ENCODE results near the gene DIS3L. TPM values are rescaled to one million over a fixed set of nuclear protein-coding genes. Genes with fewer than 3 reads are reported as not detected.

DIS3L gene
- total RNA-seq, 4 donors from 2014 or later, result 12.5 to 34.0 (median 20.6) TPM

- Histone ChIP-seq H3K36me3 (peaks cover 5 to 97% (median 24%) of the 10 kb centered on the region in 3 donors), H3K9me3 (no peaks in the 10 kb centered on the region), H3K4me3 (no peak overlapping the region), H3K27me3 (no peaks in the 10 kb centered on the region), H3K27ac (no peak overlapping the region), H3K4me1 (no peaks in the 10 kb centered on the region)
- intact Hi-C loops (cut with DNase I), result no loop called here
- no peak for TF ChIP-seq POLR2A (IDR thresholded peaks at IDR 0.05)
- TF ChIP-seq CTCF (IDR thresholded peaks at IDR 0.05), result no peak
- WGBS, 2 donors, result 83 to 86% methylated on average over 3 of the region's 3 CpGs
- no peak for DNase-seq
Observed at GRCh38 chr15:66309828-66310227, 16.5 kb downstream of the DIS3L start.

- peaks cover 5 to 100% (median 24%) of the 10 kb centered on the region in 3 donors for H3K36me3 ChIP-seq
- no peaks in the 10 kb centered on the region for H3K27me3 ChIP-seq
- no peak for DNase-seq
- no peak overlapping the region for H3K4me3 ChIP-seq
- TF ChIP-seq POLR2A (IDR thresholded peaks at IDR 0.05) (no peak), CTCF (IDR thresholded peaks at IDR 0.05) (no peak)
- no peaks in the 10 kb centered on the region for H3K4me1 ChIP-seq
- H3K9me3 ChIP-seq, result no peaks in the 10 kb centered on the region
- no peak overlapping the region for H3K27ac ChIP-seq
- intact Hi-C loops (cut with DNase I), result no loop called here
- 78 to 95% methylated on average over 1 to 2 of the region's 2 CpGs for WGBS, 2 donors
Observed at GRCh38 chr15:66310786-66311185, 17.4 kb downstream of the DIS3L start.

DNA sequence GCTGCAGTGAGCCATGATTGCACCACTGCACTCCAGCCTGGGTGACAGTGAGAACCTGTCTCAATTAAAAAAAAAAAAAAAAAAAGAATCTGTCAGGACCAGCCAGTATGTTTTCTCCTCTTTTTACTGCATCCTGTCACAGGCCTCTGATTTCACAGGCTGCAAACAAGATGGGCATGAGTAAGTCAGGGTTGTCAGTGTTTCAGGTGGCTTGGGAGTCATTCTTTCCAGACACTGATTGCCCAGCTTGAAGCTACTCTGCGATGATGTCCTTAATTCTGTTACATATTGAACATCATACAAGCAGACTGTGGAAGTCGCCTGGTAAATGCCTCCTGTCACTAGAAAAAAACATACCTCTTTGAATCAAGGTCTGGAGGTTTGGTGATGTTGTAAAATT lies 18.8 kb downstream of the DIS3L start:
- TF ChIP-seq POLR2A (IDR thresholded peaks at IDR 0.05) (no peak), CTCF (IDR thresholded peaks at IDR 0.05) (no peak)
- H3K27ac ChIP-seq, result no peak overlapping the region
- WGBS, 2 donors, result 95 to 100% methylated on average over 2 of the region's 2 CpGs
- no peaks in the 10 kb centered on the region for H3K27me3 ChIP-seq
- H3K9me3 ChIP-seq, result no peaks in the 10 kb centered on the region
- H3K36me3 ChIP-seq, result peaks cover 5 to 100% (median 24%) of the 10 kb centered on the region in 3 donors
- no peaks in the 10 kb centered on the region for H3K4me1 ChIP-seq
- H3K4me3 ChIP-seq, result no peak overlapping the region
- no peak for DNase-seq
- intact Hi-C loops (cut with DNase I), result no loop called here

- Histone ChIP-seq H3K4me1 (no peaks in the 10 kb centered on the region), H3K27ac (no peak overlapping the region), H3K4me3 (no peak overlapping the region), H3K36me3 (peaks cover 6 to 100% (median 15%) of the 10 kb centered on the region in 3 donors), H3K9me3 (no peaks in the 10 kb centered on the region), H3K27me3 (no peaks in the 10 kb centered on the region)
- intact Hi-C loops (cut with DNase I), result no loop called here
- WGBS, 2 donors, result 83 to 84% methylated on average over 12 of the region's 12 CpGs
- no peak for DNase-seq
- TF ChIP-seq POLR2A (IDR thresholded peaks at IDR 0.05) (no peak), CTCF (IDR thresholded peaks at IDR 0.05) (no peak)
Observed at GRCh38 chr15:66323312-66323928, 30.1 kb downstream of the DIS3L start.

DNA sequence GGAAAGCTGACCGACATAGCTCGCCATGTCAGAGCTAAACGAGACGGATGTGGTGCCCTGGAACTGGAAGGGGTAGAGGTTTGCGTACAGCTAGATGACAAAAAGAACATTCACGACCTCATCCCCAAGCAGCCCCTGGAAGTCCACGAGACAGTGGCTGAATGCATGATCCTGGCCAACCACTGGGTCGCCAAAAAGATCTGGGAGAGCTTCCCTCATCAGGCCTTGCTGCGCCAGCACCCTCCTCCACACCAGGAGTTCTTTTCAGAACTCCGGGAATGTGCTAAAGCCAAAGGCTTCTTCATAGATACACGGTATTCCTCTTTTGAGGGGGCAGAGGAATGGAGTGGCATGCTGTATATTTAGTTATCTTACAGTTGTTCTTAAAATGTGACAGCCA lies 32.7 kb downstream of the DIS3L start:
- intact Hi-C loops (cut with DNase I), result no loop called here
- Histone ChIP-seq H3K27me3 (no peaks in the 10 kb centered on the region), H3K4me3 (no peak overlapping the region), H3K36me3 (peaks cover 10 to 100% (median 38%) of the 10 kb centered on the region in 3 donors), H3K27ac (no peak overlapping the region), H3K4me1 (no peaks in the 10 kb centered on the region), H3K9me3 (no peaks in the 10 kb centered on the region)
- no peak for DNase-seq
- WGBS, 2 donors, result 89 to 92% methylated on average over 11 of the region's 11 CpGs
- no peak for TF ChIP-seq CTCF (IDR thresholded peaks at IDR 0.05)
- TF ChIP-seq POLR2A (IDR thresholded peaks at IDR 0.05), result no peak

All from esophagus squamous epithelium (tissue), 5 donors.